D721Med (cell line): ENCODE measurements around the gene SMC1B.
"Not testable (repeated sequence)": the region's sequence is repeated elsewhere in the genome, so short reads cannot be mapped to it uniquely, and the experiment has no call there.

Experiments
- DNase-seq: peaks from one replicate; pipeline ENCODE4 v3.0.0; 2011; ENCODE audit warnings: low spot score; ENCODE audit not compliant: insufficient read length
- FAIRE-seq: peaks from 2 replicates; lab custom pipeline; 2011; peaks lifted over from hg19 to GRCh38; lab: Jason Lieb, UNC
- TF ChIP-seq, protein P1 (sequence below): IDR thresholded peaks from 2 replicates; pipeline ENCODE4 v1.5.1; 2012; ENCODE audit warnings: mild to moderate bottlenecking, control low read depth; ENCODE audit not compliant: insufficient read depth; ENCODE audit errors: missing control alignments

The SMC1B gene

DNA sequence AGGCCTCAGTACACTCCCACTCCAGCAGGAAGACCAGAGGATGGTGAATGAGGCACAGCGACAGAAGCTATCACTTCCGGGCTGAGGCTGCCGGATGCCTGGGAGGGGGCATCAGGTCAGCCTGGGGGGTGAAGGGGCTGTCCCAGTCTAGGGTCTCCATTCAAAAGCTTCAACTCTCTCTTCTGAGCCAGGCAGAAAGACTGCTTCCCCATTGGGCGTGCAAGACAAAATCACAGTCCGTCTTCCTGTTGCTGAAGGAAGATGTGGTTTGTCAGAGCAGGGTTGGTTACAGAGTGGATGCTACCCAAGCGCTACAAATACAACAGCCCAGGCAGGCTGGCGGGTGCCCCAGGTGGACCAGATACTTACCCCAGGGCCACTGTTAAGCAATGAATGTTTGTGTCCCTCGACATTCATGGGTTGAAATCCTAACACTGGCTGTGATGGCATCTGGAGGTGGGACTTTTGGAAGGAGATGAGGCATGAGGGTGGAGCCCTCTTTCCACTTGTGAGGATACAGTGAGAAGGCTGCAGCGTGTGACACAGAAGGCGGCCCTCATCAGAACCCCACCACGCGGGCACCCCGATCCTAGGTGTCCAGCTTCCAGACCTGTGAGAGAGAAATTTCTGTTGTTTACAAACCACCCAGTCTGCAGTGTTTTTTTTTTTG, 116.6 kb downstream of the SMC1B start:
- TF ChIP-seq, protein P1, sequence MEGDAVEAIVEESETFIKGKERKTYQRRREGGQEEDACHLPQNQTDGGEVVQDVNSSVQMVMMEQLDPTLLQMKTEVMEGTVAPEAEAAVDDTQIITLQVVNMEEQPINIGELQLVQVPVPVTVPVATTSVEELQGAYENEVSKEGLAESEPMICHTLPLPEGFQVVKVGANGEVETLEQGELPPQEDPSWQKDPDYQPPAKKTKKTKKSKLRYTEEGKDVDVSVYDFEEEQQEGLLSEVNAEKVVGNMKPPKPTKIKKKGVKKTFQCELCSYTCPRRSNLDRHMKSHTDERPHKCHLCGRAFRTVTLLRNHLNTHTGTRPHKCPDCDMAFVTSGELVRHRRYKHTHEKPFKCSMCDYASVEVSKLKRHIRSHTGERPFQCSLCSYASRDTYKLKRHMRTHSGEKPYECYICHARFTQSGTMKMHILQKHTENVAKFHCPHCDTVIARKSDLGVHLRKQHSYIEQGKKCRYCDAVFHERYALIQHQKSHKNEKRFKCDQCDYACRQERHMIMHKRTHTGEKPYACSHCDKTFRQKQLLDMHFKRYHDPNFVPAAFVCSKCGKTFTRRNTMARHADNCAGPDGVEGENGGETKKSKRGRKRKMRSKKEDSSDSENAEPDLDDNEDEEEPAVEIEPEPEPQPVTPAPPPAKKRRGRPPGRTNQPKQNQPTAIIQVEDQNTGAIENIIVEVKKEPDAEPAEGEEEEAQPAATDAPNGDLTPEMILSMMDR: no peak
- FAIRE-seq (no peak), DNase-seq (no peak)

DNA sequence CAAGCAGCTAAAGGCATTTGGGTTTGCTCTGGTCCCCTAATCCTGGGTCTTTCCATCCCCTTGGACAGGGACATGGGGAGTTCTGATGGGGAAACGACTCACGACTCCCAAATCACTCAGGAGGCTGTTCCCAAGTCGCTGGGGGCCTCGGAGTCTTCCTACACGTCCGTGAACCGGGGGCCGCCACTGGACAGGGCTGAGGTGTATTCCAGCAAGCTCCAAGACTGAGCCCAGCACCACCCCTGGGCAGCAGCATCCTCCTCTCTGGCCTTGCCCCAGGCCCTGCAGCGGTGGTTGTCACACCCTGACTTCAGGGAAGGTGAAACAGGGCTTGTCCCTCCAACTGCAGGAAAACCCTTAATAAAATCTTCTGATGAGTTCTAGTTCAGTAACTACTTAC, 117.9 kb downstream of the SMC1B start:
- DNase-seq (no peak), FAIRE-seq (no peak)
- TF ChIP-seq, protein P1: no peak

DNA sequence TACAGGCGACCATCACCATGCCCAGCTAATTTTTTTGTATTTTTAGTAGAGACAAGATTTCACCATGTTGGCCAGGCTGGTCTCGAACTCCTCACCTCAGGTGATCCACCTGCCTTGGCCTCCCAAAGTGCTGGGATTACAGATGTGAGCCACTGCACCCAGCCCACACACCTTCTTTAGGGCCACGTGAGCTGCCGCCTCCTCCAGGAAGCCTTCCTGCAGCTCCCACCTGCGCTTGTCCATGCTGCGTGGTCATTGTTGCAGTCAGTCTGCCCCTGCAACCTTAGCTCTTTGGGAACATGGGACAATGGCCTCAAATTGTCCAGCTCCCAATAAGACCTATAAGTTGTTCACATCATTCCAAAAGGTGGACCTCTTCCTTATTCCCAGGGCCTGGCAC, 118.4 kb downstream of the SMC1B start:
- not testable (repeated sequence) for FAIRE-seq, DNase-seq
